Activated CD4-positive, CD25-positive, alpha-beta regulatory T cell treated with anti-CD3 and anti-CD28 coated beads, Interleukin-2, amount 50 U/mL, for 72 hours (primary cell): ENCODE measurements around the gene ELAVL2.

Experiments used
- DNase-seq: peaks from one replicate; pipeline ENCODE4 v3.0.0; 2021

ELAVL2 gene

DNA sequence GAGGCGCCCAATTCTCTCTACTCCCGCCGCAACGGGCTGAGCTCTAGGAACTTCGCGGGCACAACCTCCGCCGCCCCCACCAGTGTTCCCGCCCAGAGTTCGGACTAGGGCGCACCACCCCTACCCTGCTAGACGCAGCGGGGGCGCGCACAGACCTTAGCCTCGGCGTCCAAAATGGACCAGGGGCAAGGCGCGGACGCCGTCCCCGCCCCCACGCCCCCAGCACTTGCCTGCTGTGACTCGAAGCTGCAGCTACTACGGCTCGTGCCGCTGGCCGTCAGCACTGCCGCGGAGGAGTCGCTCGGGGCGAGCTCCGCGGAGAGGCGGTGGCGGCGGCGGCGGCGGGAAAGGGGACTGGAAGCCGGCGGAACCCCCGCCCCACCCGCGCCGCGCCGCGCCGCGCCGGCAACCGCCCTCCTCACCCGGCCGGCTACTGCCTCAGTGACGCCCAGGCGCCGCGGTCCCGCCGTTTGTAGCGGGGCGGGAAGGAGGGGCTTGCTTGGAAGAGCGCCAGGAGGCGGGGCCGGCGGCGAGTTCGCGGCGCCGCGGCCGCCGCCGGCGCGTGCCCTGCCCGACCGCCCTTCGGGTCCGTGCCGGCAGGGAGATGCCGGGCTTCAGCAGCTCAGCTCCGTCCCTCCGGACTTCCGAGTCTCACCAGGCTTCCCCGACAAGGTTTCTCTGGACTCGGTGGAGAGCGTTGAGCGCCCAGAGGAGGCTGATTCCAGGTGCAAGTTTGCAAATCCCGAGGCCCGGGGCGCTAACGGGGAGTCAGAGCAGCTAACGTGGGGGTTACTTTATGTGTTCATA is 4.5 kb downstream of the ELAVL2 start:
- DNase-seq = no peak

DNA sequence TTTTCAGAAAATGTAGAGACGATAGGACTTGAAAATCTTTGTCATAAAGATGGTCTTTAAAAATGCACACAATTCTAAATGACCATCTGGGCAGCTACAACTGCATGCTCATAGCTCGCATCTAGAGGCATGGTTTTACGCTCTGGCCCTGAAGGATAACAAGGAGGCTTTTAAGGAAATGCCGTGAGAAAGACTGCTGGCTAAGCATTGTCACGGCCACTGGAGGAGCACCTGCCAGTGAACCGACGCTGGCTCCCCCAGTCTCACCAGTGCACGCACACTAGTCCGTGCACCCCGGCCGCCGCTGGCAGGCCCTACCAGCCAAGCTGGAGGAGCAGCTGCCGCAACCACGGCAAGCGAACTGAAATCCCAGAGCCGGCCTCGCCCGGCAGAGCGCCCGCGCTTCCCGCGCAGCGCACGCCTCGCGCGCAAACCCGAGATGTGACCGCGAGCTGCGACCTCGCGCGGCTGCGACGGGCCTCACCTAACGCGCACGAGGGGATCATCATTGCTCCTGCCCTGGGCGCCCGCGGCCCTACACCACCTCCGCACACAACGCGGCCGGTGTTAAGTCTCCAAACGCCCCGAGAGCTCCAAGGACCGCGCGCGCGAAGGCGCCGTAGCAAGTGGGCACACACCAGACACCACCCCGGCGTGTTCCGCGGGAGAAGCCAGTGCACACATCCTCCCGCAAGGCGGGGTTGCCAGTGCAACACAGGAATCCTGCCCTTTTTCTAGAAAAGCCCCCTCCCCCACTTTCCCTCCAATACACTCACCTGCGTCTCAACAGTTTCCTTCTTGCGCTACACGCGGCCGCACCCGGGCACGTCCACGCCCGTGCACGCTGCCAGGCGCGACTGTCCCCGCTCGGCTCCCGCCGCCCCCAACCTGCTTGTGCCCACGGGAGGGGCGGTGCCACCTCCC is 5.3 kb downstream of the ELAVL2 start:
- DNase-seq = no peak

DNA sequence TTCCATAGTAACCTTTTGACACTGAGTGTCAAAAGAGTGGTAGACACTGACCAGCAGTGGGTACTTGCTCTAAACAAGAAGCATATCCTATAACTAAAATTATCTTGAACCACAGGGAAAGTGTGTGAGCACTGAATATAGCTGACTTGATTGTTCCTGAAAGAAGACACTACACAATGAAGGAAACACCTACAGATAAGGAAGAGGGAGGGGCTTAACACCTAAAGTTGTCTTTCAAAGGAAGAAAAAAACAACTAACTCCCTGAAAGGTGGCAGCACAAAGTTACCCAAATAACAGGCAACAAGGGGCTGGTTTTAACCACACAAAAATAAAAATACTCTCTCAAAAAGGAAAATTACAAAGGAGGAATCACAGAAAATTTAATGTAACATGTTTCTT is 6.6 kb downstream of the ELAVL2 start:
- DNase-seq = no peak

DNA sequence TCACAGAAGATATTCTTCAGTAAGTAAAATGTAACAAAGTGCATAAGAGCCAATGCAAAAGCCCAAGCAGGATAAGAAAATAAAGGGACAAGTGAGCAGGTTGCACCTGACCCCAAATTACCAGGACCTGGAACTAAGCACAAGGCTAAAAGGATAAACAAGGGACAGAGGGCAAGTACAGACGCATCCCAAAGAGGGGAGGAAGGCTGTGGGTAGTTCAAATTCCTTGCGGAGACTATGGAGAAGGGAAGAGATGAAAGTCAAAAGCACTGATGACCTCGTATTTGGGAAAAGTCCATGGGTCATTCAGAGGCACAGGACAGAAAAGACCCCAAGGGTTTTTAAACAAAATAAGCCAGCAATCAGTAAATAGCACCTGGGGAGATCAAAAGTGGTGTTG is 11.8 kb downstream of the ELAVL2 start:
- DNase-seq = no peak

DNA sequence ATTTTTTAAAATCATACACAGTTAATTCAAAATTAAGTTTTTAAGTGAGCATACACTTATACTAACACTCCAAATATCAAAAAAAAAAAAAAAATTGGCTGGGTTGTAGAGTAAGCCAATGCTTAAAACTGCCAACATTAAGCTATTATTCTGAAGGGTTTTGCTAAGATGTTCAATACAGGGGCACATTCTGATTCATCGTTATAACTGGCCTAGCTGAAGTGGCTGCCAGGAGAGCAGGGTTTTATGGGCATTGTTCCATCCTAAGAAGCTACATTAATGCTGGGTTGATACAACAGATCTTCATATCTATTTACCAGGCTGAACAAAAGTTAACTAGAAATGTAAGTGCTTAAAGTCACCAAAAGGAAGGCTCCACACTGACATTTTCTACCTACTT is 13.4 kb downstream of the ELAVL2 start:
- DNase-seq = no peak

DNA sequence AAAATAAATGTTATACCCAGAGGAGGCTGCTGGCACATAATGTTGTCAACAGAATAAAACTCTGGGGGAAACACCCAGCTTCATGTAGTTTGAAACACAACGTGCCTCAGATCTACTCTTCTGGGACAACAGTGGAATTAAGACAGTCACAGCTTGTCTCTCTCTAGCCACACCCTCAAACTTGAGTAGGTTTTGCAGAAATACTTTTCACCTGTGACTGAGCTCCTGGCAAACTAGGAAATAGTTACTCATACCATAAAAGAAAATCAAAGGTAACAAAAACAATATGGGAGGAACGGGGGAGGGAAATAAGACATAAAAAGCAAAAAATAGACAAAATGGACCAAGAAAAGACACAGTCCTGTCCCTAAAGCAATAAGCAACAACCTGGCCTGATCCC is 14.4 kb downstream of the ELAVL2 start:
- DNase-seq = no peak

DNA sequence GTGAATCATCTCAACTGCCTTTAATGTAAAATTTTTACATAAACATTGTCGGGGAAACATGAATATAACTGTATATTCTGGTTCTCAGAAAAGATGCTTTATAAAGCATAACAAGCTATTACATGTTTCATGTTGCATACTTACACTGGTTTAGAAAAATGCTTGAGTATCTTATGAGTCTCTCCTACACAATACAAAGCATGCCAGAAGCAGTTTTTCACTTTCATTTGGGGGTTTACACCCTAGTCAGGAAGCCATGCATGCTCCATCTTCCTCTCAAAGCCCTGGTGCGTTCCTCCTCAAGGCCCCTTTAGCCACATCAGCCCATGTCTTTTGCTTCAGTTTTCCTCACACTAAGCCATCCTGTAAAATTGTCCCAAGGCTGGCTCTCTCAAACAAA is 22.8 kb downstream of the ELAVL2 start:
- DNase-seq = no peak

DNA sequence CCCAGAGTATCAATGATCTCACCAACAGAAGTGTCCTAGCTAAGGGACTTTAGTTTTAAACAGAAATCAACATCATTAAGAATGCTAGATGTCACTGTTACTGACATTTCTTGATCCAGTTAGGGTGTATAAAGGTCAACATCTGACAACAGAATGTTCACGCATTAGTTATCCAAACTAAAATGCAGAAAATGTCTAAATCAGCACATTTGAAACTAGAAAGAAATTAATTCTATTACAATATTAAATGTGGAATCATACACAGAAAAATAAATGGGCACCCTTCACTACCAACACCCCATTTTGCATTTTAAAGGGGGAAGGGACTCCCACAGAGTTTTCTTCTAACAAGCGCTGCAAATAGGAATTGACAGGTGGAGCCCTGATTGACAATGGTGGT is 24.5 kb downstream of the ELAVL2 start:
- no peak for DNase-seq

DNA sequence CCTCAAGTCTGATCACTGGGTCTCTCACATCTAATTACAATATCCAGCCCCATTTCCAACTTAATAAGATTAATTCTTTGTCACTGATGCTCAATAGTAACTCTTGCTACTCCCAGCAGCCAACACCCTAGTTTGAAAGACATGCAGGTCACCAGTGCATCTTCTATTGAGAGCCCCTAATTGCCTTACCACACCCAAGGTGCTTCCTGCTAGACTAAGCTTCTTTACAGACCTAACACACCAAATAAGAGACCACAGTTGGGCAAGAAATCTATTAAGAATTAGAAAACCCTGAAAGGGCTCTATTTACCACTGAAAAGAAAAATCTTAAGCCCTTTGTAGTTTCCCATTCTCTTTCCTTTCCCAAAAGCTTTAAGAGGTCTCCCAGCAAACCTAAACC is 26.5 kb downstream of the ELAVL2 start:
- DNase-seq = no peak

DNA sequence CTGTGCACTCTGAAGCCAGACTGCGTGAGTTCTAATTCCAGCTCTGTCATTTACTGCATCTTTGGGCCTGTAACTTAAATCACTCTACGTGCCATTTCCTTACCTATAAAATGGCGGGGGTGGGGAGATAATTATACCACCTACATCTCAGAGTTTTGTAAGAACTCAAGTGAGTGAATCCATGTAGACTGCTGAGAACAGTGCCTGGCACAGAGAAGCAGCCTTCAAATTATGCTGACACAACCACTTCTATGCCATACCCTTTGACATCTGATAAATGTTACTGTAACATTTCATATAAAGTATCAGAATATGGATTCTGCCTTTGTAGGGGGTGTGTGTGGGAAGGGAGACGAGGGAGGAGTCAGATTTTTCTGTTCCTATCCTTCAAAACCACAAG is 27.7 kb downstream of the ELAVL2 start:
- no peak for DNase-seq

DNA sequence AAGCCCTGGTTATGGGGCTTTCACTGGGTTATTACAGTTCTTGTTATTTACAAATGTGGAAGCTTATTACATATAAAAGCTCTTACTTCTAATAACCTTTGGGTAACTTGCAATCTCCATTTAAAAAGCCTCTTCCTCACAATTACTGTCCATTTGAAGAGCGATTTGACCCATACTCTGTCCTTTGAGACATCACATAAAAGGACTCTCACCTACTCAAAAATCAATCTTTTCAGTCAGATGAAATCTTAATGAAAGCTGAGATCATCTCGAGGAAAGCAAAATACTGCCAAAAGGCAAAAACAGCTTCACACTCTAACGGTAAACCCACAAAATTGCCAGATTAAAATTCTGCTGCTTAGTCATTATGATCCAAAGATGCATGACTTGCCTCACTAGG is 29.8 kb downstream of the ELAVL2 start:
- no peak for DNase-seq

DNA sequence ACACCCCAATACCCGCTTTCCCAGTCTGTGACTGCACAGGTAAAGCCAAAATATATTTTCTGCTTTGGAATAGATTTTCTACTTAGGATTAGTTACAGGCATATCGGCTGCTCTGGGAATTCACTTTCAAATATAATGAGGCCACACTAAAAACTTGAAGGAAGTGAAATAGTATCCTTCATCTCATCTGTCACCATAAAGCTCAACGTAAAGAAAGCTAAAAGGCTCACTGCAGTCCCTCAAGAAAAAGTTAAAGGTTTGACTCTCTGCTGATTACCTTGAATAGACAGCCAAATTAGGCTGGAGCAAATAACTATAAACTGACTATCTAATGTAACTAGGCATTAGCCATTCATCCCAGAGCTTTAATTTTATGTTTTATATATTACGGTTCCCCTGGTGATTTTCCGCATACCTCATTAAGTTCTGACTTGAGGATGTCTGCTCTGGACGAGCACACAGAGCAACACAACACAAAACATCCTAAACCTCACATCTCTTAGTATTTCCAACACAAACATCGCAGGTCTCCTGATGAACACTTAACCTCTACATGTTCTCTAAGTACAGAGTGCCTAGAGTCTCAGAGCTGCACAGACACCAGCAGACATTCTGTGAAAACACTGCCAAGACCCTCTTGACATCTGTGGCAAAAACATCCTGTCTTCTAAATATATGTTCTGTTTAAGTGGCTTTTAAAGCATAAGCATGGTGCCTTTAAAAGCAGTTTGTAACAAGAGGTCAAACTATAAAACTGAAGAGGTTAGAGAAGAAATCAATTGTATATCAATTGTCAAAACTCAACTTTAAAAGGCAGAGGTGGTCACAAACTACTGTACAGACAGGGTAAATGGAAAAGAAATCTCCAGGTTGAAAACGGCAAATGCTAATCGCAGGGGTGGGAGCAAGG is 35.4 kb downstream of the ELAVL2 start:
- no peak for DNase-seq

DNA sequence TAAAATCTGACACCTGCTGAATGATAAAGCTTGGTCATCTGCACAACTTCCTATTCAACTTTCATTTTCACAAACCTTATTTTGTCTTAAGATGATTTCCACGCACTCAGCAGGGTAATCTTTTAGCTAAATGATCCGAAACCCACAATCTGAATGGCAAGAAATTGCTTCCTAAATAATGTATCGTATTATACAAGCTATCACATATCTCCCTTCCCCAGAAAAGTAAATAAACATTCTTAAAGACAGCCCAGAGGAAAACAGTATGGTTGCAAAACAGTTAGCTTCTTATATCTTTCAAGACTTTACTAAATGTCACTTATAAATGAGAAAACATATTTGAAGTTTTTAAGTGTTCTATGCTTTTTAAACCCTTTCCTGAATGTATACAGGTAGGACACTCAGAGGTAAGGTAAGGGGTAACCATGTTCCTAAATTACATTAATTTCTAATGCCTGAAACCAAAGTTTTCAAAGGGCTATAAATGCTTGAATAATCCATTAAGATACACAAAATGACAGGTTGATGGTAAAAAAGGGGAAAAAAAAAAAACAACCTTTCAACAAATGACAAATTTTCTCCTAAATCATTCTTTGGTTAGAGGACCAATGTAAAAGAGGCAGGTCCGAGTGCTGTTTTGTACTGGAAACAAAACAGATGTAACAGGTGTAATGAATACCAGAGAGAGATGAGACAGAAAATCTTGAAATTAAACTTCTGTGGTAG is 36.3 kb downstream of the ELAVL2 start:
- no peak for DNase-seq

DNA sequence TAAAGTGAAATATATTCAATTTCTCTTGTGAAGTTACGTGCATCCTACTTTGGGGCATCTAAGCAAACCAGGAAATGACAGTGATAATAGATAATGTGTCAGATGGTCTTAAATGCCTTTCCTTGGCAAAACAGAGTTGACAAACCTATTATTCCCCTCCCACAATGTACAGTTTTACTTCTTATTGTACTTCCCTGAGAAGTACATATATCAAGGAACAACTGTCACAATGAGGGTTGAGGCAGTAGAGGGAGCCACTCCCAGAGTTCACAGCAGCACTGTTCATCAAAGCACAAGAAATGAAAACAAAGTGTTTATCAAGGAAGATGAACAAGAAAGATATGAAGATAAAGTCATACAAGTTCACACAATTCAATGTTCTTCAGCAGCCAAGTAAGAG is 41.1 kb downstream of the ELAVL2 start:
- DNase-seq = no peak

DNA sequence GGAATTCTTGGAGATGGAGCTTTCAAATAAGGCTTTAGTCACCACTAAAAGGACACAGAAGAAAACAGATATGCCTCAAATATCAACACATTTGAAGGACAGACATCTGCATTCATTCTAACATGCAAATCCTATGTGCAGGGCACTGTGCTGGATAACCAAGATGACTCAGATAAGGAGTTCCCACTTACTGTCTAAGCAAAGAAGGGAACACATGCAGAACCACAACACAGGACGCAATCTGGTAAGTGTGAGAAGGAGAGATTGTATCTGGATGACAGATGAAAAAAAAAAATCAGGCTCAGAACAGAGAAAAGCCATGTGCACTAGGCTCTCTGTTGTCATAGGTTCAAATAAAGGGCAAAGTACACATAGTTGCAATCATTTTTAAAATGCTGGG is 42.5 kb downstream of the ELAVL2 start:
- no peak for DNase-seq

DNA sequence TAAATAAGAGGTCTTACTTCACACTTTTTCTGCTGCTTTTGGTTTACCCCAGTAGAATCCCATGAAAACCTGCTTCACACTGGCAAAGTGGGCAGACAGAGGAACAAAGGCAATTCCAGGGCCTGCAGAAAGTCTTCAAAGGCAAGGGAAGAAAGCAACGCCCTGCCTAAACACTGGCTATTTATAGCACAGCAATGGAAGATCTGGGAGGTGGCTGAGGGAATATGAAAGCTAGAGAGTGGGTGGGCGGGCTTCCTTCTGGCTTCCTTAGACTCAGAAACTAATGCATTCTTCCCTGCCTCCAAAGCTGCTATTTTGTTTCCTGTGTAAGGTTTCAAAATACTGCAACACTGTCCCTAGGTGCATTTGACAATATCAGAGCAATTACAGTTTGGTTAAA is 46.8 kb downstream of the ELAVL2 start:
- DNase-seq = no peak

DNA sequence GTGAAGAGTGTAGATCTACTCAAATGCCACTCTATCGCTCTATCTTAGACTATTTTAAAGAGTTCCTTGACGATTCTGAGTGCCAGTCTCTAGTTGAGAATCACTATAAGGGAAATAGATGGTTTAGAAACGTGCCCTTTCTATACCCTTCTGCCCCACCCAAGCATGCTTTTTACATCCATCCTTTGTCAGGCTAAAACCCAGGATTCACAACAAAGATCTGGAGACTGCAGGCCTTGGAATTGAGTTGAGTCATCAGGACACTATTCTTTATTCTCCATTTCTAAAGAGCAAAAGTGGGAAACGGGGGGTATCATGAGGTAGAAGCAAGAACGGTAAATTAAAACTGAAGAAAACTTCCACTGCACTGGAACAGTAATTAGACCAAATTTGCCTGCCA is 48.7 kb downstream of the ELAVL2 start:
- DNase-seq = no peak

DNA sequence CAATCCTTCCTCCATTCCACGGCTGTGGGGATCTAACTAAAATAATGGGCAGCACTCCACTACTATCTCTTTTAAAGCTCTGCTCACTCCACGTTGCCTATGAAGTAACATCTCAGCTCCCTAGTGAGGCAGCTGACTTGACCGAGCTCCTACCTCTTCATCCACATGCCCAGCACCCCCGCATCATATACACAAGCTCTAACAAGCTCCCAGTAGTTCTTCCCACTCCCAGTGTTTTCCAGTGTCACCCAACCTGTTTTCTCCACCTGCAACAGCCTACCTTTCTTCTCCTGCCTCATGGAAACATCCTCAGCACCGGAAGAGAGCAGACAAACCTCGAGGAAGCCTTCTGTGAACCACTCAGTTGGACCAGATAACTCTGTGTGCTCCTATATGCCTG is 50.5 kb downstream of the ELAVL2 start:
- no peak for DNase-seq

DNA sequence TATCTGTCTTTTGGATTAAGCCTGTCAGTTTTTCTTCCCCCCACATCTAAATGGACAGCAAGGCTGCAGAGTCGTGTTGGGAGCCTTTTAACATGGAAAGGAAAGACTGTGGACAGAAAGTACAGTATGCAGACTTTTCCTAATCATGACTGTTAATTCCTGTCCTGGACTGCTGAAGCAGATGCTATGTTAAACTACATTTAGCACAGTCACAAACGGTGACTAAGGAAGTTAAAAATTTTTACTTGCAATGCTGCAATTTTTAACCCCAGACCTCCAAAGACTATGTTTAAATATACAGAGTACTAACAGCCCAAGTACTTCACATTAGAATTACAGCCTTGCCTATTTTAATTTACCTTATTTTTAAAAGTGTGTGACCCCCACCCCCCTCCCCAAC is 51.8 kb downstream of the ELAVL2 start:
- no peak for DNase-seq

DNA sequence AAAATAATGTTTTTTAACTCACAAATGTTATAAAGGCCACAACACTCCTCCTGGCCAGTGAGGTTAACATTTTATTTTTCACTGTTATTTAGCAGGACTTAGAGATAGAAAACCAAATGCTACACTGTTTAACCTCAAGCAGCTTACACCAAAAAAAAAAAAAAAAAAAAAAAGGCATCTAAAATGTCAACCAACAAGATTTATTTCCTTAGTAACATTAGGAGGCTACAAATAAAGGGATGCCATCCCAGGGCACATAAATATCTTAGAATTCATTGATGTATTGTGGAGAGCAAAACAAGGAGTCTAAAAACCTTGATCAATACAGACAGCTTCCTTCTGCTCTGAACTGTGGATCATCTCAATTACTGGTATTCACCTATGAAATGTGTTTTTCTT is 53.7 kb downstream of the ELAVL2 start:
- no peak for DNase-seq

DNA sequence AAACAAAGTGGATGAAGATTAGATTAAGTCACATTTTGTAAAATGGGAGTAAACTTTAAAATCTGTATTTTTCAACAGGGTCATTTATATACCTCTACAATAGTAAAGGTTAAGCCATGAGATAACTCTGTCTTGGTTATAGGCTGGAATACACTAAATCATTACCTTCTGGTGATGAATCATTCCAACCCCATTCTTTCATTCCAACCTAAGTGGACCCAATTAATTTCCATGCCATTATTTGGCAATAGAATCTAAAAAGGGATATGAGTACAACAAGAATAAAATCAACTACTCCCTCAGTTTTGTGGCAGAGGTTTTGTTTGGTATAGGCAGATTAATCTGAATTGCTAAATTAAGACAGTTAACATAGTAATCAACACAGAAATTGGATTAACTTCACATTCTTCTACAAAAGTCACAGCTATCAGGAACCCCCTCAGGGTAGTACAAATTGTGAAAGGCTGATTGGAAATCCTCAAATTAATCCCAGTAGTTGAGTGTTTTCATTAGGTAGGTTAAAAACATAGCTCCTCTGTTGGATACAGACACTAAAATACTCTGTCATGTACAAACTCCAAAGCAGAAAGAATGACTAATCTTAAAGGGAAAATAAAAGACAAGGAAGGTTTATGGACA is 54.2 kb downstream of the ELAVL2 start:
- DNase-seq = no peak
